ENCODE data around the gene RUNX1.
A peak's percentile ranks its signal among the peaks of the same experiment; 100 is the strongest.

The RUNX1 gene

GRCh38 chr21:35048706-35049617 is at the start of gene RUNX1:
Gene RUNX1 (minus strand): TSS chr21:35049302.
- no peak for DNase-seq

- no peak for DNase-seq
Measured at GRCh38 chr21:35097525-35097924, 48.4 kb upstream of the RUNX1 start.

- DNase-seq: no peak
Measured at GRCh38 chr21:35096959-35097358, 47.9 kb upstream of the RUNX1 start.

- DNase-seq: no peak
Measured at GRCh38 chr21:35095859-35096291, 46.8 kb upstream of the RUNX1 start.

GRCh38 chr21:35093514-35093913 is 44.4 kb upstream of the RUNX1 start:
- no peak for DNase-seq

- no peak for DNase-seq
Measured at GRCh38 chr21:35091496-35091895, 42.4 kb upstream of the RUNX1 start.

- DNase-seq: no peak
Measured at GRCh38 chr21:35090403-35090802, 41.3 kb upstream of the RUNX1 start.

- DNase-seq: no peak
Measured at GRCh38 chr21:35088319-35088771, 39.2 kb upstream of the RUNX1 start.

GRCh38 chr21:35086357-35086756 is 37.3 kb upstream of the RUNX1 start:
- DNase-seq: no peak

- DNase-seq: no peak
Measured at GRCh38 chr21:35084869-35085268, 35.8 kb upstream of the RUNX1 start.

GRCh38 chr21:35083246-35083645 is 34.1 kb upstream of the RUNX1 start:
- DNase-seq: no peak

GRCh38 chr21:35081861-35082260 is 32.8 kb upstream of the RUNX1 start:
- peak; percentile 53 for DNase-seq

GRCh38 chr21:35079181-35079580 is 30.1 kb upstream of the RUNX1 start:
- DNase-seq: no peak

- no peak for DNase-seq
Measured at GRCh38 chr21:35077975-35078374, 28.9 kb upstream of the RUNX1 start.

GRCh38 chr21:35077466-35077865 is 28.4 kb upstream of the RUNX1 start:
- no peak for DNase-seq

GRCh38 chr21:35075546-35075945 is 26.4 kb upstream of the RUNX1 start:
- DNase-seq: no peak

GRCh38 chr21:35072960-35073359 is 23.9 kb upstream of the RUNX1 start:
- peak; percentile 65 for DNase-seq

GRCh38 chr21:35072557-35072956 is 23.5 kb upstream of the RUNX1 start:
- no peak for DNase-seq

- DNase-seq: no peak
Measured at GRCh38 chr21:35071347-35071746, 22.2 kb upstream of the RUNX1 start.

GRCh38 chr21:35070436-35070835 is 21.3 kb upstream of the RUNX1 start:
- DNase-seq: no peak

GRCh38 chr21:35066824-35067223 is 17.7 kb upstream of the RUNX1 start:
- no peak for DNase-seq

- DNase-seq: no peak
Measured at GRCh38 chr21:35063428-35064172, 14.5 kb upstream of the RUNX1 start.

GRCh38 chr21:35062016-35062415 is 12.9 kb upstream of the RUNX1 start:
- no peak for DNase-seq

GRCh38 chr21:35059742-35060141 is 10.6 kb upstream of the RUNX1 start:
- no peak for DNase-seq

Measured in eye (tissue), 1 donor.